Suprapubic skin (tissue), 3 donors: Measurements from ENCODE around the gene ZSCAN9.

Source experiments
- EP300 ChIP-seq: sonication (generic); formaldehyde crosslinking; IDR thresholded peaks from one replicate; pipeline ENCODE4 v1.6.1; 2017; ENCODE audit warnings: antibody characterized with exemption
- TF ChIP-seq, protein P1 (sequence below), 2 donors: fragments of 200-600 bp in 1 of 2; fragments of 450-650 bp in 1 of 2; sonication (generic) in 1 of 2; IDR thresholded peaks; one replicate each; pipeline ENCODE4 v1.5.1; 2016 to 2019; ENCODE audit warnings: antibody characterized with exemption in 2 of 2, mild to moderate bottlenecking in 1 of 2, moderate library complexity in 1 of 2

DNA sequence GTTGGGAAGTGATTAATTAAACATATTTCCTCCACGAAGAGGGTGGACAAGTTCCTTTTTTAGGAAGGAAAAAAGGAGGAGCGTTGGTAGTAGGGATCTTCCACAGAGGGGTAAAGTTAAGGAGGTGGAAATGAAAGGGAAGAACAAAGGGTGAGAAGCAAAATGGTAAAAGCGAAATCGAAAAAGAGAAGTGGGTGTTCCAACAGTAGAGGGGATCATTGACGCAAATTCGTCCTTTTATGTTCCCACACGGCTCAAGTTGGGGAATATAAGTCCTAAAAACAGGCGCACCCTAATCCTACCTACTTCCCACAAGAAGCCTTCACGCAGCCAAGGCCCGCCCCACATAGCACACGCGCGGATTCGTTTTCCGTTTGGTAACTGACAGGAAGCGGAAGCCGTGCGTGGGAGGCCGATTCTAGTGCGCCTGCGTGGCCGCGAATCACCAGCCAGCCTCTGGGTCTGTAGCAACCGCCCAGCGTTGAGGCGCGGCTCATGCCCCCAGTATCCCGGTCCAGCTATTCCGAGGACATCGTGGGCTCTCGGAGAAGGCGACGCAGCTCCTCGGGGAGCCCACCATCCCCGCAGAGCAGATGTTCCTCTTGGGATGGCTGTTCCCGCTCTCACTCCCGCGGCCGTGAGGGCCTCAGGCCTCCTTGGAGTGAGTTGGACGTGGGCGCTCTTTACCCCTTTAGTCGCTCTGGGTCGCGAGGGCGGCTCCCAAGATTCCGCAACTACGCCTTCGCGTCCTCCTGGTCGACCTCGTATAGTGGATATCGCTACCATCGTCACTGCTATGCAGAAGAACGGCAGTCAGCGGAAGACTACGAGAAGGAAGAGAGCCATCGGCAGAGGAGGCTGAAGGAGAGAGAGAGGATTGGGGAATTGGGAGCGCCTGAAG, 34.1 kb downstream of the ZSCAN9 start, which contains the start of gene NKAPL:
- no peak for TF ChIP-seq EP300
- TF ChIP-seq, protein P1, sequence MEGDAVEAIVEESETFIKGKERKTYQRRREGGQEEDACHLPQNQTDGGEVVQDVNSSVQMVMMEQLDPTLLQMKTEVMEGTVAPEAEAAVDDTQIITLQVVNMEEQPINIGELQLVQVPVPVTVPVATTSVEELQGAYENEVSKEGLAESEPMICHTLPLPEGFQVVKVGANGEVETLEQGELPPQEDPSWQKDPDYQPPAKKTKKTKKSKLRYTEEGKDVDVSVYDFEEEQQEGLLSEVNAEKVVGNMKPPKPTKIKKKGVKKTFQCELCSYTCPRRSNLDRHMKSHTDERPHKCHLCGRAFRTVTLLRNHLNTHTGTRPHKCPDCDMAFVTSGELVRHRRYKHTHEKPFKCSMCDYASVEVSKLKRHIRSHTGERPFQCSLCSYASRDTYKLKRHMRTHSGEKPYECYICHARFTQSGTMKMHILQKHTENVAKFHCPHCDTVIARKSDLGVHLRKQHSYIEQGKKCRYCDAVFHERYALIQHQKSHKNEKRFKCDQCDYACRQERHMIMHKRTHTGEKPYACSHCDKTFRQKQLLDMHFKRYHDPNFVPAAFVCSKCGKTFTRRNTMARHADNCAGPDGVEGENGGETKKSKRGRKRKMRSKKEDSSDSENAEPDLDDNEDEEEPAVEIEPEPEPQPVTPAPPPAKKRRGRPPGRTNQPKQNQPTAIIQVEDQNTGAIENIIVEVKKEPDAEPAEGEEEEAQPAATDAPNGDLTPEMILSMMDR (IDR thresholded peaks at IDR 0.05), result no peak
